Left lobe of liver (tissue), 2 donors: Measurements from ENCODE around the gene PTGR3. TPM values are rescaled to one million over a fixed set of nuclear protein-coding genes. Genes with fewer than 3 reads are reported as not detected.
A peak's percentile ranks its signal among the peaks of the same experiment; 100 is the strongest.

ENCODE experiments used
- ATAC-seq: fragments of 200-7000 bp; cut with Tn5 transposase; one replicate; pipeline ENCODE4 v1.9.1; 2020; ENCODE audit warnings: mild to moderate bottlenecking, moderate library complexity
- DNase-seq: peaks from one replicate; pipeline ENCODE4 v3.0.0-alpha.2; 2020; ENCODE audit warnings: low spot score
- total RNA-seq: library from RNA; stranded (reverse); gene quantifications from one replicate; pipeline ENCODE4 v1.2.1, GENCODE V29; 2021
- donor health status: DM: no; HTN: no; CAD: no; lungs with moderate emphysema.
- donor health status: DM: no; HTN: yes; CAD: no.

The PTGR3 gene
- total RNA-seq, 1 donor from 2014 or later: 25.4 TPM

- ATAC-seq: no peak
- DNase-seq: no peak
Measured at GRCh38 chr18:75172299-75173124, 36.4 kb downstream of the PTGR3 start.

- ATAC-seq (no peak), DNase-seq (no peak)
Measured at GRCh38 chr18:75170916-75171315, 38.0 kb downstream of the PTGR3 start.

- DNase-seq: no peak
- peak; percentile 39 for ATAC-seq
Measured at GRCh38 chr18:75170022-75170789, 38.7 kb downstream of the PTGR3 start.

GRCh38 chr18:75169411-75169810, 39.5 kb downstream of the PTGR3 start:
- no peak for ATAC-seq
- no peak for DNase-seq

GRCh38 chr18:75168619-75169018, 40.3 kb downstream of the PTGR3 start:
- ATAC-seq (no peak), DNase-seq (no peak)

GRCh38 chr18:75167759-75168618, 41.0 kb downstream of the PTGR3 start:
- no peak for ATAC-seq
- no peak for DNase-seq

- ATAC-seq (no peak), DNase-seq (no peak)
Measured at GRCh38 chr18:75167137-75167536, 41.8 kb downstream of the PTGR3 start.

GRCh38 chr18:75165926-75166325, 43.0 kb downstream of the PTGR3 start:
- DNase-seq: no peak
- no peak for ATAC-seq

GRCh38 chr18:75164479-75164878, 44.5 kb downstream of the PTGR3 start:
- DNase-seq: no peak
- ATAC-seq: no peak

- DNase-seq (no peak), ATAC-seq (no peak)
Measured at GRCh38 chr18:75163736-75164135, 45.2 kb downstream of the PTGR3 start.

GRCh38 chr18:75162978-75163377, 46.0 kb downstream of the PTGR3 start:
- DNase-seq (no peak), ATAC-seq (no peak)

- ATAC-seq (no peak), DNase-seq (no peak)
Measured at GRCh38 chr18:75162467-75162866, 46.5 kb downstream of the PTGR3 start.

- no peak for DNase-seq
- ATAC-seq: peak; percentile 91
Measured at GRCh38 chr18:75161256-75162028, 47.5 kb downstream of the PTGR3 start.

- DNase-seq (no peak), ATAC-seq (no peak)
Measured at GRCh38 chr18:75160364-75160763, 48.6 kb downstream of the PTGR3 start.

- ATAC-seq: no peak
- DNase-seq: no peak
Measured at GRCh38 chr18:75159646-75160356, 49.1 kb downstream of the PTGR3 start.

- ATAC-seq (no peak), DNase-seq (no peak)
Measured at GRCh38 chr18:75159238-75159518, 49.8 kb downstream of the PTGR3 start.
